ENCODE measurements around the gene TDRD9.

TDRD9 gene

DNA sequence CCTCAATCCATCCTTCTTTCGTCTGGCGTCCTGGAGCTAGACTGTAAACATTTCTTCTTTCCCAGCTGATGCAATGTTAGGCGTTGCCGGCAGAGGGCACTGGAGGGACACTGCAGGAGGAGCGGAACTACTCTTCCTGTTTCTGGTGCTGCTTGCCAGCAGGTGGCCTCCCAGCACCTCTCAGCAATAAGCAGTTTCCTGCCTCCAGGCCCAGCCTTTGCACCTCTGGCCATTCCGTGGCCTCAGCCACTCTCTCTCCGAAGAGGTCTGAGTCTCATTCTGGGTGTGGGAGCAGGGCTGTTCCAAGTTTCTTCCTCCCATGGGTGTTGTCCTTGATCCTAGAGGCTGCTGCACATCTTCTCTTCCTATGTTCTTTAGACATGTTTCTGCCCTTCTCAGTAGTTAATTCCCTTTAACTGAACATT, 149.8 kb downstream of the TDRD9 start:
- Histone ChIP-seq H3K4me3 (ENCODE audit: low read depth, low read length) (no peak overlapping the region), H3K27ac (no peak overlapping the region), H3K27me3 (replicated peaks) (no peaks in the 10 kb centered on the region), H3K36me3 (replicated peaks) (no peaks in the 10 kb centered on the region)
- TF ChIP-seq, protein P1, sequence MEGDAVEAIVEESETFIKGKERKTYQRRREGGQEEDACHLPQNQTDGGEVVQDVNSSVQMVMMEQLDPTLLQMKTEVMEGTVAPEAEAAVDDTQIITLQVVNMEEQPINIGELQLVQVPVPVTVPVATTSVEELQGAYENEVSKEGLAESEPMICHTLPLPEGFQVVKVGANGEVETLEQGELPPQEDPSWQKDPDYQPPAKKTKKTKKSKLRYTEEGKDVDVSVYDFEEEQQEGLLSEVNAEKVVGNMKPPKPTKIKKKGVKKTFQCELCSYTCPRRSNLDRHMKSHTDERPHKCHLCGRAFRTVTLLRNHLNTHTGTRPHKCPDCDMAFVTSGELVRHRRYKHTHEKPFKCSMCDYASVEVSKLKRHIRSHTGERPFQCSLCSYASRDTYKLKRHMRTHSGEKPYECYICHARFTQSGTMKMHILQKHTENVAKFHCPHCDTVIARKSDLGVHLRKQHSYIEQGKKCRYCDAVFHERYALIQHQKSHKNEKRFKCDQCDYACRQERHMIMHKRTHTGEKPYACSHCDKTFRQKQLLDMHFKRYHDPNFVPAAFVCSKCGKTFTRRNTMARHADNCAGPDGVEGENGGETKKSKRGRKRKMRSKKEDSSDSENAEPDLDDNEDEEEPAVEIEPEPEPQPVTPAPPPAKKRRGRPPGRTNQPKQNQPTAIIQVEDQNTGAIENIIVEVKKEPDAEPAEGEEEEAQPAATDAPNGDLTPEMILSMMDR (IDR thresholded peaks at IDR 0.05; ENCODE audit: low read depth, low read length, missing control alignments): peak; percentile 100
- DNase-seq: peak; percentile 78
- in situ Hi-C loops (cut with HindIII; ENCODE audit: low pct_ligation_motif_present, low sequenced_read_pairs): no loop called here

DNA sequence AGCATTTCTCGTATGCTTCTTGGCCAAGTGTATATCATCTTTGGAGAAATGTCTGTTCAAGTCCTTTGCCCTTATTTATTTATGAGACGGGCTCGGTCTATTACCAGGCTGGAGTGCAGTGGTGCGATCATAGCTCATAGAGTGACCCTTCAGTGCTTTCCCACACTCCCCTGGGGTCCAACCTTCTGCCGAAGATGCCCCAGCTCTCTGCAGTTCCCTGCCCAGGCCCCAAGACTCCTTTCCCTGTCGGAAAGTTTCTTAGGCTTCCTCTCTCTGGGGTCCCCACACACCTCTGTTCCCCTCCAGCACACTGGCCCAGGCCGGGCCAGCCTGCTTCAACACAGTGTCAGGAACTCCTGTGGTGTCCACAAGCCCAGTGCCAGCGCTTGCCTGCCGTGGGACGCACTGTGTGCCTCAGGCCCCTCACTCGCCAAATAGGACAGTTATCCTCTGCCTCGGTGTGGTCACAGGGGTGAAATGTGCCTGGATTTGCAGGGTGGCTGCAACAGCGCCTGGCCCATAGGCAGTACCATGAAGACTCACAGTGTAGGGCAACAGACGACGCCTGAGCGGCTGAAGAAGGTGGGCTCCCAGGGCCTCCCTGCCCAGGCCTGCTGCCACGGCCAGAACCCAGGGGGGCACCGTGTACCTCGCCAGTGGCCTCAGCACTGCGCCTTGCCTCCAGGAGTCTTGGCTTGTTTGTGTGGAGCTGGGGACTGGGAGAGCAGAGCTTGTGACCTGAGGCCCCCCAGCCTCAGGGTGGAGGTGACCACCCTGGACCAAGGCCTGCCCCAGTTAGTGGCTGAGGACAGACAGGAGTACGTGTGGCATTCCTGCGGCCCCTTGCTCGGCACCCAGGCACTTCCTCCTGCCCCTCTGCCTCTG, 152.4 kb downstream of the TDRD9 start:
- no peak overlapping the region for H3K4me3 ChIP-seq (ENCODE audit: low read depth, low read length)
- in situ Hi-C loops (cut with HindIII; ENCODE audit: low pct_ligation_motif_present, low sequenced_read_pairs): no loop called here
- no peak for DNase-seq
- no peaks in the 10 kb centered on the region for H3K36me3 ChIP-seq (replicated peaks)
- peaks cover 5% of the 10 kb centered on the region for H3K27me3 ChIP-seq (replicated peaks)
- TF ChIP-seq, protein P1 (IDR thresholded peaks at IDR 0.05; ENCODE audit: low read depth, low read length, missing control alignments): no peak
- no peak overlapping the region for H3K27ac ChIP-seq

DNA sequence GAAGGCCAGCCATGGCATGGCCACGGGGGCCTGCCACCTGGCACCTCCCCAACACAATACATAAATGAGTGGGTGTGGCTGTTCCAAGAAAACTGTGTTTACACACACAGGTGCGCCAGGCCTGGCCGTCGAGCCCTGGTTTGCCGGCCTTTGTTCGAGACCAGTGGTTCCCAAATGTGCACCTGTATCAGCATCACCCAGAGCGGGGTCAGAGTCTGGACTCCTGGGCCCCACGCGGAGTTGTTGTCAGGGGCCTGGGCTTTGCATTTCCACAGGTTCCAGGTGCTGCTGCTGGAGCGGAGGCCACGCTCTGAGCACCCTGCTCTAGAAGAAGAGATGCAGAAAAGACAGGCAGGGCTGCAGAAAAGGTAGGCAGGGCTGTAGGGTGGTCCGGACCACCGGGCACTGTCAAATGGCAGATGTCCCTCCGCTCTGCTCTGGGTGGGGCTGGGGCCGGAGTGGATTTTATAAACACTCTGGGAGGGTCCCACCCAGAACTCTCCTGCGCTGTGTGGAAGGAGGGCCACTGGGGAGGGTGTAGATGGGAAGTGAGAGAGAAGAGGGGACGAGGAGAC, 153.1 kb downstream of the TDRD9 start:
- H3K4me3 ChIP-seq (ENCODE audit: low read depth, low read length): no peak overlapping the region
- TF ChIP-seq, protein P1 (IDR thresholded peaks at IDR 0.05; ENCODE audit: low read depth, low read length, missing control alignments): no peak
- H3K27me3 ChIP-seq (replicated peaks): peaks cover 5% of the 10 kb centered on the region
- no peak overlapping the region for H3K27ac ChIP-seq
- in situ Hi-C loops (cut with HindIII; ENCODE audit: low pct_ligation_motif_present, low sequenced_read_pairs): no loop called here
- no peaks in the 10 kb centered on the region for H3K36me3 ChIP-seq (replicated peaks)
- no peak for DNase-seq

DNA sequence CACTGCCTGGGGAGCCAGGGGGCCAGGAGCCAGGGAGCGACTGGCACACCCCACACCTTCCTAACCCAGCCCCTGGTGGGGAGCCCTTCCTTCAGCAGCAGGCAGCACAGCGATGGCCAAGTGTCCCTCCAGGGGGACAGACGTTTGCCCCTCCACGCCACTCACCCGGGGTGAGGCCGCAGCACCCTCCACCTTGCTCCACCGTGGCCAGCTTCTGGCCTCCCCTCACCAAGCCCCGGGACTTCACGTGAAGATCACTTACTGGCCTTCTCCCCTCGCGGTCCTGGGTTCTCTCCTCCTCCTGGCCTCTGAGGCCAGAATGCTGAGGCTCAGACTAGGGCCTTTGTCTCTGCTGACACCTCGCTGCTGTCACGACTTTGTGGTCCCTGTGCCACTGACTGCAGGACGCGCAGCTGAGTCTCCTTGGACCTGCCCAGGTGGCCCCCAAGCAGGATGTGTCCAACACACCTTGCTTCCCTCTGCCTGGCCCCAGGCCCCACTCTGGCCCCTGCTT, 153.8 kb downstream of the TDRD9 start:
- in situ Hi-C loops (cut with HindIII; ENCODE audit: low pct_ligation_motif_present, low sequenced_read_pairs): no loop called here
- TF ChIP-seq, protein P1 (IDR thresholded peaks at IDR 0.05; ENCODE audit: low read depth, low read length, missing control alignments): no peak

DNA sequence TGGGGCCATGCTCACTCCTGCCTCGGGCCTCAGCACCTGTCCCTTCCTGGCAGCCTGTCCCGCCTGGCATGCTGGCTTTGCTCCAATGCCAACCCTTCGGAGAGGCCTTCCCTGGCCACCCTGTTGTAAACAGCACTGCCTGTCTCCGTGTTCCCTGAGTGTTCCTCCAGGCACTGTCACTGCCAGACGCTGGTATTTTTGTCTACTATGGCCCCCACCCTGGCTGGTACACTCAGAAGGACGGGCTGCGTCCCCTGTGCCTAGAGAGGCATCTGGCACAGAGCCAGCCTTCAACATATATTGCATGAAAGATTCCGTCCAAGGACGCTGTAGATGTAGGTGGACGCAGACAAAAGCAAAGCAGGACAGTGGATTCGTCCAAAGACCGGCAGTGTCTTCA, 154.6 kb downstream of the TDRD9 start:
- DNase-seq: no peak
- TF ChIP-seq, protein P1 (IDR thresholded peaks at IDR 0.05; ENCODE audit: low read depth, low read length, missing control alignments): no peak
- Histone ChIP-seq H3K4me3 (ENCODE audit: low read depth, low read length) (no peak overlapping the region), H3K36me3 (replicated peaks) (no peaks in the 10 kb centered on the region), H3K27ac (no peak overlapping the region), H3K27me3 (replicated peaks) (peaks cover 5% of the 10 kb centered on the region)
- in situ Hi-C loops (cut with HindIII; ENCODE audit: low pct_ligation_motif_present, low sequenced_read_pairs): no loop called here

More for the DNA sequence above, 153.8 kb downstream of the TDRD9 start:
- Histone ChIP-seq H3K27me3 (replicated peaks) (peaks cover 5% of the 10 kb centered on the region), H3K27ac (no peak overlapping the region), H3K4me3 (ENCODE audit: low read depth, low read length) (no peak overlapping the region), H3K36me3 (replicated peaks) (no peaks in the 10 kb centered on the region)
- no peak for DNase-seq

Measured in brain microvascular endothelial cell (primary cell).